H9 (cell line): ENCODE results near the gene SOCS1. TPM values are rescaled to one million over a fixed set of nuclear protein-coding genes. Genes with fewer than 3 reads are reported as not detected.

ENCODE experiments used
- DNase-seq: peaks from one replicate; pipeline ENCODE4 v3.0.0-alpha.2; 2017
- H2AFZ ChIP-seq: one replicate; pipeline ENCODE4 v1.6.1; 2013; ENCODE audit warnings: mild to moderate bottlenecking, low read length, control low read depth, moderate library complexity
- H2AK5ac ChIP-seq: 2 replicates; pipeline ENCODE4 v1.6.1; 2013; ENCODE audit warnings: low read length, control low read depth, mixed read lengths; ENCODE audit not compliant: insufficient read length
- H2BK120ac ChIP-seq: one replicate; pipeline ENCODE4 v1.6.1; 2013; ENCODE audit warnings: low read depth, mild to moderate bottlenecking, low read length, control low read depth, inconsistent platforms; ENCODE audit not compliant: poor library complexity, severe bottlenecking
- H2BK12ac ChIP-seq: 2 replicates; pipeline ENCODE4 v1.6.1; 2013; ENCODE audit warnings: low read length, control low read depth, mixed read lengths, low read depth; ENCODE audit not compliant: insufficient read length
- H2BK15ac ChIP-seq: 2 replicates; pipeline ENCODE4 v1.6.1; 2013; ENCODE audit warnings: low read depth, low read length, control low read depth
- H2BK20ac ChIP-seq: one replicate; pipeline ENCODE4 v1.6.1; 2013; ENCODE audit warnings: low read depth, mild to moderate bottlenecking, low read length, control low read depth, inconsistent platforms; ENCODE audit not compliant: poor library complexity, severe bottlenecking
- H2BK5ac ChIP-seq: 2 replicates; pipeline ENCODE4 v1.6.1; 2013; ENCODE audit warnings: low read length, control low read depth, mixed read lengths; ENCODE audit not compliant: insufficient read length
- H3K14ac ChIP-seq: 2 replicates; pipeline ENCODE4 v1.6.1; 2013; ENCODE audit warnings: low read length, control low read depth; ENCODE audit not compliant: insufficient read depth
- H3K18ac ChIP-seq: 2 replicates; pipeline ENCODE4 v1.6.1; 2013; ENCODE audit warnings: low read depth, mild to moderate bottlenecking, mixed read lengths, low read length, control low read depth; ENCODE audit not compliant: insufficient read length
- H3K23ac ChIP-seq: 2 replicates; pipeline ENCODE4 v1.6.1; 2013; ENCODE audit warnings: low read length, control low read depth, mixed read lengths, low read depth; ENCODE audit not compliant: insufficient read length
- H3K23me2 ChIP-seq: 2 replicates; pipeline ENCODE4 v1.6.1; 2013; ENCODE audit warnings: low read depth, mild to moderate bottlenecking, mixed read lengths, low read length, control low read depth; ENCODE audit not compliant: insufficient read length, poor library complexity, severe bottlenecking
- H3K27ac ChIP-seq: 2 replicates; pipeline ENCODE4 v1.5.1; 2013; ENCODE audit warnings: low read length, control low read depth, mixed read lengths, low read depth; ENCODE audit not compliant: insufficient read length
- H3K27me3 ChIP-seq: 2 replicates; pipeline ENCODE4 v1.6.1; 2013; ENCODE audit warnings: low read length, control low read depth, inconsistent platforms; ENCODE audit not compliant: insufficient read depth
- H3K4ac ChIP-seq: 2 replicates; pipeline ENCODE4 v1.6.1; 2013; ENCODE audit warnings: low read depth, mild to moderate bottlenecking, control low read depth, inconsistent platforms, low read length, moderate library complexity
- H3K4me1 ChIP-seq: 2 replicates; pipeline ENCODE4 v1.6.1; 2013; ENCODE audit warnings: low read length, control low read depth, inconsistent platforms; ENCODE audit not compliant: insufficient read depth
- H3K4me2 ChIP-seq: 2 replicates; pipeline ENCODE4 v1.6.1; 2013; ENCODE audit warnings: low read length, control low read depth, mixed read lengths; ENCODE audit not compliant: insufficient read length, insufficient read depth
- H3K56ac ChIP-seq: 2 replicates; pipeline ENCODE4 v1.6.1; 2013; ENCODE audit warnings: low read depth, mild to moderate bottlenecking, mixed read lengths, low read length, control low read depth; ENCODE audit not compliant: insufficient read length
- H3K79me1 ChIP-seq: 2 replicates; pipeline ENCODE4 v1.6.1; 2013; ENCODE audit warnings: low read depth, mild to moderate bottlenecking, moderate library complexity, low read length, control low read depth, inconsistent platforms; ENCODE audit not compliant: insufficient read depth, poor library complexity, severe bottlenecking
- H3K79me2 ChIP-seq: 2 replicates; pipeline ENCODE4 v1.6.1; 2013; ENCODE audit warnings: low read length, control low read depth, inconsistent platforms; ENCODE audit not compliant: insufficient read depth
- H3K9ac ChIP-seq: 2 replicates; pipeline ENCODE4 v1.6.1; 2013; ENCODE audit warnings: low read length, control low read depth, mixed read lengths; ENCODE audit not compliant: insufficient read length; ENCODE audit errors: extremely low read depth
- H3K9me3 ChIP-seq: one replicate; pipeline ENCODE4 v1.6.1; 2013; ENCODE audit warnings: low read depth, low read length, inconsistent platforms; ENCODE audit not compliant: control insufficient read depth
- H3T11ph ChIP-seq: one replicate; pipeline ENCODE4 v1.6.1; 2013; ENCODE audit warnings: mild to moderate bottlenecking, low read length, control low read depth, inconsistent platforms
- H4K20me1 ChIP-seq: one replicate; pipeline ENCODE4 v1.6.1; 2013; ENCODE audit not compliant: control insufficient read depth, insufficient read length, insufficient read depth
- H4K5ac ChIP-seq: 2 replicates; pipeline ENCODE4 v1.6.1; 2013; ENCODE audit warnings: low read depth, mild to moderate bottlenecking, mixed read lengths, low read length, control low read depth; ENCODE audit not compliant: insufficient read length
- H4K8ac ChIP-seq: replicated peaks from 2 replicates; pipeline ENCODE4 v1.6.1; 2013; ENCODE audit warnings: low read length, control low read depth, mixed read lengths, low read depth; ENCODE audit not compliant: insufficient read length
- H4K91ac ChIP-seq: 2 replicates; pipeline ENCODE4 v1.6.1; 2013; ENCODE audit warnings: low read depth, mild to moderate bottlenecking, moderate library complexity, mixed read lengths, low read length, control low read depth; ENCODE audit not compliant: insufficient read length
- H3K27ac Mint-ChIP-seq, 3 experiments: 2 replicates in 2 of 3; 3 replicates in 1 of 3; pipeline ENCODE4 v1.8.0; 2020 to 2021; ENCODE audit warnings: mixed read lengths in 3 of 3, mild to moderate bottlenecking in 1 of 3, moderate library complexity in 1 of 3
- H3K27me3 Mint-ChIP-seq: 2 replicates; pipeline ENCODE4 v1.8.0; 2021; ENCODE audit warnings: low read depth, mild to moderate bottlenecking, moderate library complexity, mixed read lengths
- H3K36me3 Mint-ChIP-seq, 3 experiments: 2 replicates in 2 of 3; 3 replicates in 1 of 3; pipeline ENCODE4 v1.8.0; 2020 to 2021; ENCODE audit warnings: low read depth in 3 of 3, mixed read lengths in 3 of 3; ENCODE audit not compliant: insufficient read depth in 1 of 3
- H3K4me1 Mint-ChIP-seq, 2 experiments: 2 replicates each; pipeline ENCODE4 v1.8.0; 2020; ENCODE audit warnings: mixed read lengths in 2 of 2
- H3K4me3 Mint-ChIP-seq, 2 experiments: 2 replicates in 1 of 2; 3 replicates in 1 of 2; pipeline ENCODE4 v1.8.0; 2020 to 2021; ENCODE audit warnings: mild to moderate bottlenecking in 2 of 2, mixed read lengths in 2 of 2, moderate library complexity in 1 of 2
- H3K9me3 Mint-ChIP-seq, 2 experiments: 2 replicates in 1 of 2; 3 replicates in 1 of 2; pipeline ENCODE4 v1.8.0; 2020; ENCODE audit warnings: mild to moderate bottlenecking in 2 of 2, mixed read lengths in 2 of 2, moderate library complexity in 1 of 2
- CTCF ChIP-seq: fragments of 200-600 bp; sonication (generic); conservative IDR thresholded peaks from 3 replicates; pipeline ENCODE4 v1.8.0; 2021; ENCODE audit warnings: antibody characterized with exemption, mild to moderate bottlenecking
- WGBS: extraction: QIAGEN DNeasy Blood & Tissue Kit; methylation state at CpG from one replicate; pipeline ENCODE4 v1.1.7; 2013; ENCODE audit warnings: missing lambda C conversion rate, low lambda C conversion rate, mixed read lengths; ENCODE audit not compliant: insufficient read length; ENCODE audit errors: extremely low coverage; 5-methylcytosine and 5-hydroxymethylcytosine counted together
- total RNA-seq: library from RNA; stranded (reverse); gene quantifications from 2 replicates; pipeline ENCODE4 v1.2.1, GENCODE V29; 2021

The SOCS1 gene
- total RNA-seq, 1 experiment from 2014 or later: 11.0 TPM

- Histone ChIP-seq H3K9me3 (no peaks in the 10 kb centered on the region), H3K4me1 (peaks cover 2% of the 10 kb centered on the region; the same call in 1 of the 2 replicates), H2AK5ac (no peak overlapping the region), H4K5ac (no peak overlapping the region), H2BK20ac (peak overlapping the region; percentile 84), H2BK5ac (no peak overlapping the region), H4K91ac (no peak overlapping the region), H4K20me1 (no peaks in the 10 kb centered on the region), H3K79me1 (no peaks in the 10 kb centered on the region), H3K4ac (no peak overlapping the region), H3K14ac (no peak overlapping the region), H3K4me2 (no peak overlapping the region), H3K56ac (no peak overlapping the region), H3K9ac (no peak overlapping the region), H3K23ac (no peak overlapping the region), H4K8ac (no peak overlapping the region), H3K27me3 (no peaks in the 10 kb centered on the region), H3K27ac (no peak overlapping the region), H2BK12ac (no peak overlapping the region), H2AFZ (no peak overlapping the region), H3T11ph (no peak overlapping the region), H3K79me2 (no peaks in the 10 kb centered on the region), H3K18ac (no peak overlapping the region), H2BK15ac (no peak overlapping the region), H2BK120ac (no peak overlapping the region), H3K23me2 (no peaks in the 10 kb centered on the region)
- no peak for DNase-seq
- H3K4me3 Mint-ChIP-seq: no peak overlapping the region
- peaks cover 16 to 20% of the 10 kb centered on the region in 2 experiments for H3K4me1 Mint-ChIP-seq
- H3K27me3 Mint-ChIP-seq: no peaks in the 10 kb centered on the region; the same call in none of the 2 replicates
- H3K27ac Mint-ChIP-seq: peak overlapping the region in 2 of 3 experiments; percentile 0 to 25; a peak in 4 of 7 replicates
- no peaks in the 10 kb centered on the region; a peak in 1 of 7 replicates for H3K36me3 Mint-ChIP-seq
- no CpG with 5 or more reads among the region's 10 CpGs for WGBS
- no peak for TF ChIP-seq CTCF
- H3K9me3 Mint-ChIP-seq: no peaks in the 10 kb centered on the region
Measured at GRCh38 chr16:11291091-11291703, 35.2 kb upstream of the SOCS1 start.
